Uterus (tissue), 4 donors: Measurements from ENCODE around the gene CHAC1. TPM values are rescaled to one million over a fixed set of nuclear protein-coding genes. Genes with fewer than 3 reads are reported as not detected.

ENCODE experiments used
- DNase-seq, 2 donors: peaks; one replicate each; pipeline ENCODE4 v3.0.0-alpha.2; 2019 to 2020
- H3K27ac ChIP-seq, 2 donors: fragments of 200-600 bp; sonication (generic); 1 replicate in 1 of 2; 2 replicates in 1 of 2; pipeline ENCODE4 v1.5.1; 2016 to 2018
- H3K27me3 ChIP-seq, 2 donors: fragments of 200-600 bp; sonication (generic); one replicate each; pipeline ENCODE4 v1.5.1; 2018 to 2019; ENCODE audit warnings: control low read depth in 1 of 2
- H3K36me3 ChIP-seq, 2 donors: fragments of 200-600 bp; sonication (generic); one replicate each; pipeline ENCODE4 v1.5.1; 2019; ENCODE audit warnings: control low read depth in 1 of 2
- H3K4me1 ChIP-seq, 2 donors: fragments of 200-600 bp; sonication (generic); one replicate each; pipeline ENCODE4 v1.5.1; 2018 to 2019; ENCODE audit warnings: control low read depth in 1 of 2
- H3K4me3 ChIP-seq, 2 donors: fragments of 200-600 bp; sonication (generic); 1 replicate in 1 of 2; 2 replicates in 1 of 2; pipeline ENCODE4 v1.5.1; 2018 to 2019; ENCODE audit warnings: mild to moderate bottlenecking in 1 of 2
- H3K9me3 ChIP-seq, 2 donors: fragments of 200-600 bp; sonication (generic); one replicate each; pipeline ENCODE4 v1.5.1; 2019; ENCODE audit warnings: control low read depth in 1 of 2
- CTCF ChIP-seq, 4 experiments: fragments of 200-600 bp in 2 of 4; fragments of 450-650 bp in 2 of 4; sonication (generic) in 2 of 4; IDR thresholded peaks; one replicate each; pipeline ENCODE4 v1.5.1; 2016 to 2019; ENCODE audit warnings: antibody characterized with exemption in 4 of 4, mild to moderate bottlenecking in 2 of 4, moderate library complexity in 1 of 4
- POLR2A ChIP-seq, 2 donors: fragments of 450-650 bp; IDR thresholded peaks; one replicate each; pipeline ENCODE4 v1.6.1; 2016; ENCODE audit warnings: antibody characterized with exemption in 2 of 2, mild to moderate bottlenecking in 1 of 2, moderate library complexity in 1 of 2
- intact Hi-C: fragments of 100-400 bp; cut with DNase I; formaldehyde crosslinking; loops from one replicate; pipeline ENCODE4 v1.15.1; 2023; ENCODE audit warnings: low total_unique reads
- total RNA-seq, 4 donors: library from RNA; depleted of rRNA in 3 of 4; stranded (reverse); fragments of >200 nt in 3 of 4; gene quantifications; one replicate each; pipeline versions ENCODE4 v1.1.0 to v1.2.4, GENCODE V29; 2014 to 2023
- donor health status: DM: yes; HTN: yes; CAD: no.

CHAC1 gene
- total RNA-seq, 4 donors from 2014 or later = 0.35 to 1.8 (median 1.4) TPM; not detected in 1

- no peak overlapping the region for H3K27ac ChIP-seq
- no peak overlapping the region for H3K4me3 ChIP-seq
- no peaks in the 10 kb centered on the region for H3K36me3 ChIP-seq
- no peaks in the 10 kb centered on the region for H3K27me3 ChIP-seq
- H3K4me1 ChIP-seq = peaks cover 0 to 4% of the 10 kb centered on the region in 2 donors
- DNase-seq = no peak
- H3K9me3 ChIP-seq = no peaks in the 10 kb centered on the region
- no peak for TF ChIP-seq CTCF (IDR thresholded peaks at IDR 0.05)
- TF ChIP-seq POLR2A (IDR thresholded peaks at IDR 0.05) = no peak
- intact Hi-C loops = no loop called here
Measured at GRCh38 chr15:40955930-40956540, 2.8 kb downstream of the CHAC1 start.

GRCh38 chr15:40956541-40956982 lies 3.3 kb downstream of the CHAC1 start:
- DNase-seq = no peak
- no peaks in the 10 kb centered on the region for H3K27me3 ChIP-seq
- intact Hi-C loops = no loop called here
- peaks cover 0 to 4% of the 10 kb centered on the region in 2 donors for H3K4me1 ChIP-seq
- no peaks in the 10 kb centered on the region for H3K9me3 ChIP-seq
- no peak overlapping the region for H3K4me3 ChIP-seq
- TF ChIP-seq POLR2A (IDR thresholded peaks at IDR 0.05) (no peak), CTCF (IDR thresholded peaks at IDR 0.05) (no peak)
- H3K27ac ChIP-seq = no peak overlapping the region
- no peaks in the 10 kb centered on the region for H3K36me3 ChIP-seq

DNA sequence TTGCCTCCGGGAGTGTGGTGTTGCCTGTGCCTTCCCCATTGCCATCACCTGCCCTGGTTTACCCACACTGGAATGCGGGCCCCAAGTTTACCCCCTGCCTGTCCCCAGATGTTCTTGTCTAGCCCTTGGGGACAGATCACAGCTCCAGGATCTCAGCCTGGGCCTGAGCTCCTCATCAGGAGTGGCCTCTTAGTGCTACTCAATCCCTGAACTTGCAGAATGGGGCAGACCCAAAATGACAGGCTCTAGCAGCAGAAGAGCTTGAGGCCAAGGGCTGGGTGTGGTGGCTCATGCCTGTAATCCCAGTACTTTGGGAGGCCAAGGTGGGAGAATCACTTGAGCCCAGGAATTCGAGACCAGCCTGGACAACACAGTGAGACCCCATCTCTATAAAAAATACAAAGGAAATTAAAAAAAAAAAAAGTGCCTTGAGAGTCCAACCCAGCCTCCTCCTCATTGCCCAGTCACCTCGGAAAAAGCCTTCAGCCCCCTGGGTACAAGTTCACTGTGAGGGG lies 3.8 kb downstream of the CHAC1 start:
- no peak for DNase-seq
- H3K27ac ChIP-seq = no peak overlapping the region
- intact Hi-C loops = no loop called here
- H3K36me3 ChIP-seq = no peaks in the 10 kb centered on the region
- no peak for TF ChIP-seq POLR2A (IDR thresholded peaks at IDR 0.05)
- no peak for TF ChIP-seq CTCF (IDR thresholded peaks at IDR 0.05)
- H3K4me3 ChIP-seq = no peak overlapping the region
- peaks cover 0 to 4% of the 10 kb centered on the region in 2 donors for H3K4me1 ChIP-seq
- H3K9me3 ChIP-seq = no peaks in the 10 kb centered on the region
- no peaks in the 10 kb centered on the region for H3K27me3 ChIP-seq

DNA sequence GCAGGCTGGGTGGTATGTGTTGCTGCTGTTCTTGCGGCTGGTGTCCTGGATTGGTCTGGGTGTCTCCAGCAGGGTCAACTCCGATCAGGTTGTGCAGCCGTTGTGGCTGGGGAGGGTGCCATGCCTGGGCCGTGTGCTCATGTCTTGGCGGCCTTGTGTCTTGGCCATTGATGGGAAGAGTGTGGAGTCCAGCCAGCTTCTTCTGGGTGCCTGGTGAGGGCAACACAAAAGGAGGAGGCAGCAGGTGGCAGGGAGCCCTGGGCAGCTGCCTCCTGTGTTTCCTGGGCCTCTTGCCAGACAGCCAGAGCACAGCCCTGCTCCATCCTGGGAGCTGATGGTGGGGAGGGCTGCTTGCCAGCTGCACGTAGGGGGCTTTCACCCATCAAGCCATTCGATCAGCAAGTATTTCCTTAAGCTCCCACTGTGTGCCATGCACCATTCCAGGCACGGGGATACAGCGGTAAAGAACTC lies 4.3 kb downstream of the CHAC1 start:
- Histone ChIP-seq H3K4me3 (no peak overlapping the region), H3K27ac (no peak overlapping the region)
- DNase-seq = no peak

More for the DNA sequence above, 4.3 kb downstream of the CHAC1 start:
- intact Hi-C loops = no loop called here
- TF ChIP-seq CTCF (IDR thresholded peaks at IDR 0.05) (no peak), POLR2A (IDR thresholded peaks at IDR 0.05) (no peak)
- Histone ChIP-seq H3K36me3 (no peaks in the 10 kb centered on the region), H3K27me3 (no peaks in the 10 kb centered on the region), H3K9me3 (no peaks in the 10 kb centered on the region), H3K4me1 (peaks cover 0 to 4% of the 10 kb centered on the region in 2 donors)
